Sigmoid colon (tissue), 7 donors: Measurements from ENCODE around the gene STOX2. TPM values are rescaled to one million over a fixed set of nuclear protein-coding genes. Genes with fewer than 3 reads are reported as not detected.
"Not testable (repeated sequence)": the region's sequence is repeated elsewhere in the genome, so short reads cannot be mapped to it uniquely, and the experiment has no call there.

Source experiments
- DNase-seq: peaks from one replicate; pipeline ENCODE4 v3.0.0-alpha.2; 2019
- H3K27ac ChIP-seq, 4 donors: fragments of 200-600 bp; sonication (generic); one replicate each; pipeline ENCODE4 v1.5.1; 2016 to 2019; ENCODE audit warnings: mild to moderate bottlenecking in 1 of 4
- H3K27me3 ChIP-seq, 3 donors: fragments of 200-600 bp; sonication (generic); one replicate each; pipeline ENCODE4 v1.5.1; 2019; ENCODE audit warnings: mild to moderate bottlenecking in 1 of 3
- H3K36me3 ChIP-seq, 4 donors: fragments of 200-600 bp; sonication (generic); one replicate each; pipeline ENCODE4 v1.5.1; 2016 to 2019
- H3K4me1 ChIP-seq, 4 donors: fragments of 200-600 bp; sonication (generic); one replicate each; pipeline ENCODE4 v1.5.1; 2017 to 2019
- H3K4me3 ChIP-seq, 4 donors: fragments of 200-600 bp; sonication (generic); one replicate each; pipeline ENCODE4 v1.5.1; 2017 to 2019; ENCODE audit warnings: mild to moderate bottlenecking in 2 of 4, moderate library complexity in 1 of 4
- H3K9me3 ChIP-seq, 4 donors: fragments of 200-600 bp in 3 of 4; sonication (generic) in 3 of 4; one replicate each; pipeline versions ENCODE4 v1.5.1 to v1.6.1; 2013 to 2019
- EP300 ChIP-seq, 4 donors: sonication (generic); formaldehyde crosslinking; IDR thresholded peaks; one replicate each; pipeline ENCODE4 v1.6.1; 2017; ENCODE audit warnings: antibody characterized with exemption in 4 of 4
- POLR2A ChIP-seq, 2 donors: fragments of 450-650 bp; IDR thresholded peaks; one replicate each; pipeline ENCODE4 v1.6.1; 2016; ENCODE audit warnings: antibody characterized with exemption in 2 of 2, mild to moderate bottlenecking in 2 of 2, moderate library complexity in 2 of 2
- POLR2AphosphoS5 ChIP-seq, 4 donors: sonication (generic); formaldehyde crosslinking; IDR thresholded peaks; one replicate each; pipeline ENCODE4 v1.6.1; 2017; ENCODE audit warnings: antibody characterized with exemption in 4 of 4
- WGBS, 2 donors: extraction: QIAGEN DNeasy Blood & Tissue Kit; methylation state at CpG; one replicate each; pipeline ENCODE4 v1.1.7; 2013; 5-methylcytosine and 5-hydroxymethylcytosine counted together
- intact Hi-C: fragments of 100-400 bp; cut with DNase I; formaldehyde crosslinking; loops from one replicate; pipeline ENCODE4 v1.15.1; 2023
- polyA plus RNA-seq, 3 donors: library from polyadenylated mRNA; stranded (reverse); fragments of 200-250 nt; gene quantifications; one replicate each; pipeline ENCODE4 v1.2.3, GENCODE V29; 2013
- total RNA-seq, 4 donors: library from RNA; depleted of rRNA; stranded (reverse); fragments of >200 nt; gene quantifications; one replicate each; pipeline ENCODE4 v1.1.0, GENCODE V29; 2016
- TF ChIP-seq, protein P1 (sequence below), 4 experiments: fragments of 450-650 bp in 3 of 4; fragments of 200-600 bp in 1 of 4; IDR thresholded peaks; one replicate each; pipeline ENCODE4 v1.5.1; 2016 to 2019; ENCODE audit warnings: antibody characterized with exemption in 4 of 4, mild to moderate bottlenecking in 3 of 4, moderate library complexity in 2 of 4
- donor health status: healthy with polysubstance abuse.
- donor health status: Bipolar disorder and iron deficiency.
- donor health status: healthy.

STOX2 gene
- total and polyA plus RNA-seq, 7 donors, result under 0.01 to 9.6 (median 2.2) TPM

DNA sequence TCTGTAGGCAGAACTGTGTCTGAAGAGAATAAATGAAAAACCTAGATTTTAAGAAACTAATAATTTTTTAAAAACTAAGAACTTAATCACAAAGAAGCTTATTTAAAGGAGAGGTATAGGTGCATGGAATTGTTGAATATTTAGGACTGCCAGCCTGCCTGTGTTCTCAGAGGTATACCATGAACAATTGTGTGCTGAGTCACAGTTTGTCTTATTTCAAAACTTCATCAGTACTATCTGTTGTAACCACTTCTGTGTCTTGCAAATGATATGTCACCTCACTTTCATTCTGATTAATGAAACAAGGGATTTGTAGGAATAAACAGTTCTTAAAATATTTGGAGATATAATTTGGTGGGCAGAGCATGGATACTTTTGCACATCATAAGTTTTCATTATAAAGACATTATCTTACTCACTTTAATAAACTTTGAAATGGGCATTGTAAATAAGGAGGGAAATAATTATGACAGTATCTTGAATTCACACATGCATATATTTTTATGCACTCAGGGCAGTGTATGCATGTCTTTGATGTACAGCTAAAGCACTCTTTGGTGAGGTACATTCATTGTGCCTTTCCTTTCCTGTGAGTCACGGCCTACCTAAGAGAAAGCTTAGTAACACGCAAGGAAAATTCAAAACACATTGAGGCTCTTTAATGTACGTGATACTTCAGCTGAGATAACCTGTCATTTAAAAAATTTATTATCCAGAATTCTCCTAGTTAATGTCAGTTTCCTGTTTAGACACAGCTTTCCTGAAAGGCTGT lies 31.7 kb downstream of the STOX2 start:
- TF ChIP-seq EP300 (IDR thresholded peaks at IDR 0.05) (no peak), POLR2AphosphoS5 (IDR thresholded peaks at IDR 0.05) (no peak), POLR2A (IDR thresholded peaks at IDR 0.05) (no peak)
- TF ChIP-seq, protein P1, sequence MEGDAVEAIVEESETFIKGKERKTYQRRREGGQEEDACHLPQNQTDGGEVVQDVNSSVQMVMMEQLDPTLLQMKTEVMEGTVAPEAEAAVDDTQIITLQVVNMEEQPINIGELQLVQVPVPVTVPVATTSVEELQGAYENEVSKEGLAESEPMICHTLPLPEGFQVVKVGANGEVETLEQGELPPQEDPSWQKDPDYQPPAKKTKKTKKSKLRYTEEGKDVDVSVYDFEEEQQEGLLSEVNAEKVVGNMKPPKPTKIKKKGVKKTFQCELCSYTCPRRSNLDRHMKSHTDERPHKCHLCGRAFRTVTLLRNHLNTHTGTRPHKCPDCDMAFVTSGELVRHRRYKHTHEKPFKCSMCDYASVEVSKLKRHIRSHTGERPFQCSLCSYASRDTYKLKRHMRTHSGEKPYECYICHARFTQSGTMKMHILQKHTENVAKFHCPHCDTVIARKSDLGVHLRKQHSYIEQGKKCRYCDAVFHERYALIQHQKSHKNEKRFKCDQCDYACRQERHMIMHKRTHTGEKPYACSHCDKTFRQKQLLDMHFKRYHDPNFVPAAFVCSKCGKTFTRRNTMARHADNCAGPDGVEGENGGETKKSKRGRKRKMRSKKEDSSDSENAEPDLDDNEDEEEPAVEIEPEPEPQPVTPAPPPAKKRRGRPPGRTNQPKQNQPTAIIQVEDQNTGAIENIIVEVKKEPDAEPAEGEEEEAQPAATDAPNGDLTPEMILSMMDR (IDR thresholded peaks at IDR 0.05), result no peak
- DNase-seq, result no peak
- no peaks in the 10 kb centered on the region for H3K4me1 ChIP-seq
- intact Hi-C loops, result no loop called here
- H3K36me3 ChIP-seq, result no peaks in the 10 kb centered on the region
- H3K9me3 ChIP-seq, result no peaks in the 10 kb centered on the region
- 87 to 89% methylated on average over 3 of the region's 3 CpGs for WGBS, 2 donors
- no peak overlapping the region for H3K27ac ChIP-seq
- no peaks in the 10 kb centered on the region for H3K27me3 ChIP-seq
- H3K4me3 ChIP-seq, result no peak overlapping the region

DNA sequence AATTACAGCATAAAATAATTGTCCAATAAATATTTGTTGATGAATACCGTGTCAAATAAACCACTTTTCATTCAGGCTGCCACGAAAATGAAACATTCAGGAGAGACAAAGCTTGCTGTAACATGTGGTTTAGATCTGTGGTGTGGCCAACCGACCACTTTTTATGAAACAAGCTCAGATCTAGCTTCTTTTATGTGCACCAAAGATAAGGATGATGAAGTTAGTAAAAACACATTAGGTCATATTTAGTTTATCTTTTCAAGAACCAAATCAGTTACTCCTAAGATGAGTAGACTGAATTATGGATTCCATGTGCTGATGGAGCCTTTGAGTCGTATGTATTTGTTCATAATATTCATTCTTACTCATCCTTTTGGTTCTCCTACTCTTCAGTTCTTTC lies 35.8 kb downstream of the STOX2 start:
- WGBS, 2 donors, result 56 to 59% methylated on average over 4 of the region's 4 CpGs

DNA sequence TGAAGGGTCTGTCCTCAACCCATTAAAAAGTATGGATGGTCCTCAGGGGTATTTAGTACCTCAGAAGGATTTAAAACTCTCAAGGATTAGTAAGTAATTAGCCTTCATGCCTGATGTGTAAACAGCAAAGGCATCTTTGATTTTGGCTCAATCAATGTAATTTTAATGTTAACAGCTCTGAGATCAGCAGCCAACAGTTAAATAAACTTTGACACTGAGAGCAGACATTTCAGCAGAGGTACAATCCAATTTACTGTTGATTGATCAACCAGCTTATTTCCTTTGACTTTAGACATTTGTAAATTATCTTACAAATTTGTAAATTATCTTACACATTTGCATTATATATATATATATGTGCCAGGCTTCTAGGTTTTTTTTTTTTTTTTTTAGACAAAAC lies 36.9 kb downstream of the STOX2 start:
- intact Hi-C loops, result no loop called here
- no peaks in the 10 kb centered on the region for H3K27me3 ChIP-seq
- TF ChIP-seq POLR2A (IDR thresholded peaks at IDR 0.05) (no peak), POLR2AphosphoS5 (IDR thresholded peaks at IDR 0.05) (no peak), EP300 (IDR thresholded peaks at IDR 0.05) (no peak)
- TF ChIP-seq, protein P1 (IDR thresholded peaks at IDR 0.05), result no peak
- no peak overlapping the region for H3K4me3 ChIP-seq
- H3K4me1 ChIP-seq, result no peaks in the 10 kb centered on the region
- no peaks in the 10 kb centered on the region for H3K36me3 ChIP-seq
- DNase-seq, result no peak
- no peaks in the 10 kb centered on the region for H3K9me3 ChIP-seq
- H3K27ac ChIP-seq, result no peak overlapping the region

More for the DNA sequence above, 35.8 kb downstream of the STOX2 start:
- no peak for DNase-seq
- intact Hi-C loops, result no loop called here
- H3K36me3 ChIP-seq, result no peaks in the 10 kb centered on the region
- H3K9me3 ChIP-seq, result no peaks in the 10 kb centered on the region
- H3K27ac ChIP-seq, result no peak overlapping the region
- H3K27me3 ChIP-seq, result no peaks in the 10 kb centered on the region
- H3K4me3 ChIP-seq, result no peak overlapping the region
- H3K4me1 ChIP-seq, result no peaks in the 10 kb centered on the region
- TF ChIP-seq POLR2A (IDR thresholded peaks at IDR 0.05) (no peak), POLR2AphosphoS5 (IDR thresholded peaks at IDR 0.05) (no peak), EP300 (IDR thresholded peaks at IDR 0.05) (no peak)
- TF ChIP-seq, protein P1 (IDR thresholded peaks at IDR 0.05), result no peak

DNA sequence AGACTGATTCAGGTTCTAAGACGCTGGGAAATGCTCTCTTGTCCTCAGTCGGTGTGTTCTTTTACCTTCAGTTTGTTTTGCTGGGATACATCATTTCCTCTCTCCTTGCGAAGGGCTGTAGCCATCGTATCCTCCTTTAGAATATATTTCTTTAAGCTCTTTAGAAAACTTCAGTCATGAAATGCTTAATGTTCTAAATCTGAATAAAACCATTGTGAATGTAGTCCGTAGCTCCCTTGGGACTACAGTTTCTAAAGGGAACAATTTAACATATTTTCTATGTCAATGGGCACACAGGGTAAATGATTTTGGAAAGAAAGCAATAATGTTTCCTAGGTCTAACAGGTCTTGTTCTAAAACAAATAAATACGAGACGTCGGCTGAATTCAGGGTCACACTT lies 40.6 kb downstream of the STOX2 start:
- Histone ChIP-seq H3K9me3 (no peaks in the 10 kb centered on the region), H3K4me3 (no peak overlapping the region), H3K36me3 (no peaks in the 10 kb centered on the region), H3K27me3 (no peaks in the 10 kb centered on the region), H3K27ac (no peak overlapping the region), H3K4me1 (no peaks in the 10 kb centered on the region)
- DNase-seq, result no peak
- intact Hi-C loops, result no loop called here
- WGBS, 2 donors, result 86 to 93% methylated on average over 8 of the region's 8 CpGs
- no peak for TF ChIP-seq EP300 (IDR thresholded peaks at IDR 0.05)
- TF ChIP-seq, protein P1 (IDR thresholded peaks at IDR 0.05), result no peak
- TF ChIP-seq POLR2AphosphoS5 (IDR thresholded peaks at IDR 0.05), result no peak
- no peak for TF ChIP-seq POLR2A (IDR thresholded peaks at IDR 0.05)

DNA sequence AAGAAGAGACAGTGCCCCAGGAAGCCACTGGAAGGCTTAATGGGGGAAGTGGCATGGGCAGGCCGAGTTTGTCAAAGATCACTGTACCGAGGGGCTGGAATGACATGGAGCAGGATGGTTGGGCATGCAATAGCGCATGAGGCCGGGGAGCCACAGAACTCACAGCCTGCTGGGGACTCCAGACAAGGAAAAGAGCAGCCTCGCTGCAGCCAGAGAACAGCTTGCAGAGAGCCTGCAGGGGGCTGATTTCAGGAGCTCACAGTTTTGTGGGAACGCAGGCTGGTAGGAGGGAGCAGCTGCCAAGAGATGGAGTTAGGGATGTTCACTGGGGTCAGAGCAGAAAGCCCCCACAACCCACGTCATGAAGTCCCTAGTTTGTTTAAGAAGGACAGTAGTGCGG lies 45.4 kb downstream of the STOX2 start:
- DNase-seq, result no peak
- H3K4me3 ChIP-seq, result no peak overlapping the region
- intact Hi-C loops, result no loop called here
- no peaks in the 10 kb centered on the region for H3K9me3 ChIP-seq
- no peaks in the 10 kb centered on the region for H3K4me1 ChIP-seq
- TF ChIP-seq, protein P1 (IDR thresholded peaks at IDR 0.05), result no peak
- TF ChIP-seq POLR2AphosphoS5 (IDR thresholded peaks at IDR 0.05), result no peak
- TF ChIP-seq POLR2A (IDR thresholded peaks at IDR 0.05), result no peak
- TF ChIP-seq EP300 (IDR thresholded peaks at IDR 0.05), result no peak
- H3K27ac ChIP-seq, result no peak overlapping the region
- no peaks in the 10 kb centered on the region for H3K27me3 ChIP-seq
- no peaks in the 10 kb centered on the region for H3K36me3 ChIP-seq
- 92 to 93% methylated on average over 8 of the region's 8 CpGs for WGBS, 2 donors

DNA sequence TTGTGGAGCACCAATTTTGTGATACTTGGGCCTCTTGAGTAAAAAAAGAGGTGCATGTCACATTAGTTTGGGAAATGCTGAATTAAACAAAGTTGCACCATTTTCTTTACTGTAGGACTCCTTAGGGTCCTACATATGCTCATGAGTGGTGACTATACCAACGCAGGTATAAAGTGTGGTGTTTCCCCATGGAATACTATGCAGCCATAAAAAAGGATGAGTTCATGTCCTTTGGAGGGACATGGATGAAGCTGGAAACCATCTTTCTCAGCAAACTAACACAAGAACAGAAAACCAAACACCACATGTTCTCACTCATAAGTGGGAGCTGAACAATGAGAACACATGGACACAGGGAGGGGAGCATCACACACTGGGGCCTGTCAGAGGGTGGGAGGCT lies 47.5 kb downstream of the STOX2 start:
- H3K4me3 ChIP-seq, H3K4me1 ChIP-seq, H3K27ac ChIP-seq, DNase-seq, H3K36me3 ChIP-seq, H3K27me3 ChIP-seq, H3K9me3 ChIP-seq, intact Hi-C loops: not testable (repeated sequence)
- 91 to 94% methylated on average over 1 of the region's 1 CpG for WGBS, 2 donors
